CD4-positive, alpha-beta T cell treated with Interleukin-2 at 100 ng/mL for 4 hours (primary cell): Measurements from ENCODE around the gene RUNX2.
A peak's percentile ranks its signal among the peaks of the same experiment; 100 is the strongest.

Experiments
- DNase-seq: peaks from one replicate; pipeline ENCODE4 v3.0.0-alpha.2; 2020; ENCODE audit warnings: low spot score

Gene RUNX2

GRCh38 chr6:45411959-45412358 lies 83.8 kb downstream of the RUNX2 start:
- no peak for DNase-seq

GRCh38 chr6:45415315-45415714 lies 87.2 kb downstream of the RUNX2 start:
- DNase-seq, result no peak

GRCh38 chr6:45415788-45416518 lies 87.8 kb downstream of the RUNX2 start:
- no peak for DNase-seq

GRCh38 chr6:45416700-45417099 lies 88.6 kb downstream of the RUNX2 start:
- no peak for DNase-seq

- no peak for DNase-seq
Observed at GRCh38 chr6:45417436-45417835, 89.3 kb downstream of the RUNX2 start.

GRCh38 chr6:45419571-45420082 lies 91.5 kb downstream of the RUNX2 start:
- DNase-seq, result peak; percentile 58

- DNase-seq, result peak; percentile 61
Observed at GRCh38 chr6:45420083-45420908, 92.2 kb downstream of the RUNX2 start.

GRCh38 chr6:45420909-45421708 lies 93.0 kb downstream of the RUNX2 start:
- DNase-seq, result no peak

- DNase-seq, result peak; percentile 66
Observed at GRCh38 chr6:45421709-45422502, 93.8 kb downstream of the RUNX2 start.

- no peak for DNase-seq
Observed at GRCh38 chr6:45422503-45423110, 94.5 kb downstream of the RUNX2 start.

GRCh38 chr6:45423111-45423823 lies 95.1 kb downstream of the RUNX2 start:
- no peak for DNase-seq

GRCh38 chr6:45423824-45424450 lies 95.8 kb downstream of the RUNX2 start:
- DNase-seq, result no peak

GRCh38 chr6:45424451-45424861 lies 96.3 kb downstream of the RUNX2 start:
- DNase-seq, result no peak

- DNase-seq, result no peak
Observed at GRCh38 chr6:45426251-45426650, 98.1 kb downstream of the RUNX2 start.

- no peak for DNase-seq
Observed at GRCh38 chr6:45427726-45428125, 99.6 kb downstream of the RUNX2 start.

GRCh38 chr6:45428727-45429126 lies 100.6 kb downstream of the RUNX2 start:
- no peak for DNase-seq

- DNase-seq, result no peak
Observed at GRCh38 chr6:45430590-45431202, 102.6 kb downstream of the RUNX2 start.

- DNase-seq, result no peak
Observed at GRCh38 chr6:45431317-45432065, 103.4 kb downstream of the RUNX2 start.

- DNase-seq, result peak; percentile 66
Observed at GRCh38 chr6:45432977-45433376, 104.8 kb downstream of the RUNX2 start.
